Calu3 (cell line): ENCODE data around the gene GAK. TPM values are rescaled to one million over a fixed set of nuclear protein-coding genes. Genes with fewer than 3 reads are reported as not detected.

ENCODE experiments used
- BruUV-seq: library from RNA; stranded (reverse); fragments of 400-500 nt; replicated peaks from 2 replicates; lab custom pipeline; 2021; lab: Mats Ljungman, UMichigan
- CTCF ChIA-PET: fragments of 300-600 bp; sonication (Branson Sonifier 250); formaldehyde crosslinking; loops from one replicate; lab custom pipeline; 2022; ENCODE audit warnings: antibody characterized with exemption; lab: Charles Lee
- DNase-seq: peaks from one replicate; pipeline ENCODE4 v3.0.0; 2022
- H3K27ac Mint-ChIP-seq: one replicate; pipeline ENCODE4 v1.8.0; 2022; ENCODE audit warnings: mixed read lengths; ENCODE audit not compliant: unreplicated experiment
- H3K27me3 Mint-ChIP-seq: one replicate; pipeline ENCODE4 v1.8.0; 2022; ENCODE audit warnings: mixed read lengths; ENCODE audit not compliant: unreplicated experiment
- H3K36me3 Mint-ChIP-seq: one replicate; pipeline ENCODE4 v1.8.0; 2022; ENCODE audit warnings: mild to moderate bottlenecking, moderate library complexity, mixed read lengths; ENCODE audit not compliant: insufficient read depth, unreplicated experiment
- H3K4me1 Mint-ChIP-seq: one replicate; pipeline ENCODE4 v1.8.0; 2022; ENCODE audit warnings: mild to moderate bottlenecking, low read depth, mixed read lengths; ENCODE audit not compliant: unreplicated experiment
- H3K4me3 Mint-ChIP-seq: one replicate; pipeline ENCODE4 v1.8.0; 2022; ENCODE audit warnings: mild to moderate bottlenecking, low read depth, moderate library complexity, mixed read lengths; ENCODE audit not compliant: unreplicated experiment
- H3K9me3 Mint-ChIP-seq: one replicate; pipeline ENCODE4 v1.8.0; 2022; ENCODE audit warnings: low read depth, mixed read lengths; ENCODE audit not compliant: unreplicated experiment
- intact Hi-C: fragments of 100-400 bp; cut with micrococcal nuclease; formaldehyde crosslinking; loops from one replicate; pipeline ENCODE4 v1.10.0; 2022; ENCODE audit not compliant: unreplicated experiment
- total RNA-seq: library from RNA; stranded (reverse); gene quantifications from 2 replicates; pipeline ENCODE4 v1.2.3, GENCODE V29; 2022
- TF ChIP-seq, protein P1 (sequence below): fragments of 200-600 bp; IDR thresholded peaks from one replicate; pipeline ENCODE4 v1.8.0; 2022; ENCODE audit warnings: antibody characterized with exemption; ENCODE audit not compliant: unreplicated experiment

The GAK gene
- total RNA-seq, 1 experiment from 2014 or later, result 94.1 TPM

DNA sequence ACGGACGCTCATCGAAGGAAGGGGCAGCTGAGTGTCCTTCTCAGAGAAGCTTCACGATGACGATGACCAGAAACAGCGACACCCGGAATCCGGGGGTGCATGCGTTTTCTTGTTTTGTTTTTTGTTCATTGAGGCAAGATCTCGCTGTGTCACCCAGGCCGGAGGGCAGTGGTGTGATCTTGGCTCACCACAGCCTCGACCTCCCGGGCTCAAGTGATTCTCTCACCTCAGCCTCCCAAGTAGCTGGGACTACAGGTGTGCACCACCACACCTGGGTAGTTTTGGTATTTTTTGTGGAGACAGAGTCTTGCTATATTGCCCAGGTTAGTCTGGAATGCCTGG lies 21.4 kb upstream of the GAK start:
- no peak overlapping the region for H3K4me3 Mint-ChIP-seq
- no peaks in the 10 kb centered on the region for H3K4me1 Mint-ChIP-seq
- intact Hi-C loops, result no loop called here
- no peak for DNase-seq
- no peaks in the 10 kb centered on the region for H3K27me3 Mint-ChIP-seq
- CTCF ChIA-PET, result no interaction called here
- peaks cover 2% of the 10 kb centered on the region for H3K36me3 Mint-ChIP-seq
- BruUV-seq, result no TSS peak
- H3K9me3 Mint-ChIP-seq, result no peaks in the 10 kb centered on the region
- no peak overlapping the region for H3K27ac Mint-ChIP-seq
- TF ChIP-seq, protein P1, sequence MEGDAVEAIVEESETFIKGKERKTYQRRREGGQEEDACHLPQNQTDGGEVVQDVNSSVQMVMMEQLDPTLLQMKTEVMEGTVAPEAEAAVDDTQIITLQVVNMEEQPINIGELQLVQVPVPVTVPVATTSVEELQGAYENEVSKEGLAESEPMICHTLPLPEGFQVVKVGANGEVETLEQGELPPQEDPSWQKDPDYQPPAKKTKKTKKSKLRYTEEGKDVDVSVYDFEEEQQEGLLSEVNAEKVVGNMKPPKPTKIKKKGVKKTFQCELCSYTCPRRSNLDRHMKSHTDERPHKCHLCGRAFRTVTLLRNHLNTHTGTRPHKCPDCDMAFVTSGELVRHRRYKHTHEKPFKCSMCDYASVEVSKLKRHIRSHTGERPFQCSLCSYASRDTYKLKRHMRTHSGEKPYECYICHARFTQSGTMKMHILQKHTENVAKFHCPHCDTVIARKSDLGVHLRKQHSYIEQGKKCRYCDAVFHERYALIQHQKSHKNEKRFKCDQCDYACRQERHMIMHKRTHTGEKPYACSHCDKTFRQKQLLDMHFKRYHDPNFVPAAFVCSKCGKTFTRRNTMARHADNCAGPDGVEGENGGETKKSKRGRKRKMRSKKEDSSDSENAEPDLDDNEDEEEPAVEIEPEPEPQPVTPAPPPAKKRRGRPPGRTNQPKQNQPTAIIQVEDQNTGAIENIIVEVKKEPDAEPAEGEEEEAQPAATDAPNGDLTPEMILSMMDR, result no peak

- no TSS peak for BruUV-seq
- intact Hi-C loops, result no loop called here
- Mint-ChIP-seq H3K27me3 (no peaks in the 10 kb centered on the region), H3K9me3 (no peaks in the 10 kb centered on the region), H3K27ac (no peak overlapping the region), H3K4me1 (no peaks in the 10 kb centered on the region), H3K36me3 (no peaks in the 10 kb centered on the region), H3K4me3 (no peak overlapping the region)
- DNase-seq, result no peak
- TF ChIP-seq, protein P1, result no peak
- CTCF ChIA-PET, result no interaction called here
These were observed 20.9 kb upstream of the GAK start for GRCh38 chr4:952881-953573.

DNA sequence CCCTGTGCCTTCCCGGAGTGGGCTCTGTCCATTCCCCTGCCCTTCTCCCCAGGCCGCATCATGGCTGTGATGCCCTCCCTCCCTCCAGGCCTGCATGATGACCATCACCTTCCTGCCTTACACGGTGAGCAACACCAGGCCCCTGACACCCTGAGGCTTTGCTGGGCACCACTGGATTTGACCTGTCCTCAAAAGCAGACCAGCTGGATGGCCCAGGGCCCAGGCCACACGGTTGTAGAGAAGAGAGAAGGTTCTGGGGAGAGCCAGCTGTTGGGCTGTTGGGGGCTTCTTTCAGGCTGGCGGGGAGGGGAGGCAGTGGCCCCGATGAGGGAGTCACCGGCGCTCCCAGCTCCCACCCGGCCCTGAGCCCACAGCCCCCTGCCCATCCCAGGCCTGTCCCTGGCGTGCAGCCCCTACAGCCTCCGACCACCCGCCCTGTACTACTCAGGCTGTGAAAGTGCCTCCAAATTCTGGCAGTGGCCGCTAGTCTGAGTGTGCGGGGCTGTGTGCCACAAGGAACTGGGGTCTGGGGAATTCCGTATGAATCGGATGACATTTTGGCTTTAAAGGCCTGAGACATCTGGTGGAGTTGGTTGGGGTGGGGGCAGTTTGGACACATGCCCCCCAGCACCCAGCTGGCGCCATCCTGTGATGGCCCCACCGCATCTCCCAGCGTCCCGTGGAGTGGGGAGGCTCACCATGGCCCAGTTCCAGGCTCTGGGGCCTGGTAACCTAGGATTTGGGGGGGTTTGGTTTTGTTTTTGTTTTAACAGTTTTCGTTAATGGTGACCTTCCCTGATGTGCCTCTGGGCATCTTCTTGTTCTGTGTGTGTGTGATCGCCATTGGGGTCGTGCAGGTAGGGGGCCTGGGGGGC lies 19.7 kb upstream of the GAK start:
- H3K36me3 Mint-ChIP-seq, result no peaks in the 10 kb centered on the region
- H3K27ac Mint-ChIP-seq, result no peak overlapping the region
- no peaks in the 10 kb centered on the region for H3K9me3 Mint-ChIP-seq
- BruUV-seq, result no TSS peak
- no peaks in the 10 kb centered on the region for H3K4me1 Mint-ChIP-seq
- no peak for DNase-seq
- TF ChIP-seq, protein P1, result no peak
- CTCF ChIA-PET, result no interaction called here
- no peak overlapping the region for H3K4me3 Mint-ChIP-seq
- H3K27me3 Mint-ChIP-seq, result no peaks in the 10 kb centered on the region
- intact Hi-C loops, result no loop called here

GRCh38 chr4:951186-951585 lies 19.1 kb upstream of the GAK start:
- DNase-seq, result no peak
- Mint-ChIP-seq H3K27ac (no peak overlapping the region), H3K4me1 (no peaks in the 10 kb centered on the region), H3K9me3 (no peaks in the 10 kb centered on the region), H3K4me3 (no peak overlapping the region), H3K27me3 (no peaks in the 10 kb centered on the region), H3K36me3 (no peaks in the 10 kb centered on the region)
- intact Hi-C loops, result no loop called here
- CTCF ChIA-PET, result no interaction called here
- BruUV-seq, result no TSS peak
- TF ChIP-seq, protein P1, result no peak
